ENCODE data around the gene GRK6.

The GRK6 gene

DNA sequence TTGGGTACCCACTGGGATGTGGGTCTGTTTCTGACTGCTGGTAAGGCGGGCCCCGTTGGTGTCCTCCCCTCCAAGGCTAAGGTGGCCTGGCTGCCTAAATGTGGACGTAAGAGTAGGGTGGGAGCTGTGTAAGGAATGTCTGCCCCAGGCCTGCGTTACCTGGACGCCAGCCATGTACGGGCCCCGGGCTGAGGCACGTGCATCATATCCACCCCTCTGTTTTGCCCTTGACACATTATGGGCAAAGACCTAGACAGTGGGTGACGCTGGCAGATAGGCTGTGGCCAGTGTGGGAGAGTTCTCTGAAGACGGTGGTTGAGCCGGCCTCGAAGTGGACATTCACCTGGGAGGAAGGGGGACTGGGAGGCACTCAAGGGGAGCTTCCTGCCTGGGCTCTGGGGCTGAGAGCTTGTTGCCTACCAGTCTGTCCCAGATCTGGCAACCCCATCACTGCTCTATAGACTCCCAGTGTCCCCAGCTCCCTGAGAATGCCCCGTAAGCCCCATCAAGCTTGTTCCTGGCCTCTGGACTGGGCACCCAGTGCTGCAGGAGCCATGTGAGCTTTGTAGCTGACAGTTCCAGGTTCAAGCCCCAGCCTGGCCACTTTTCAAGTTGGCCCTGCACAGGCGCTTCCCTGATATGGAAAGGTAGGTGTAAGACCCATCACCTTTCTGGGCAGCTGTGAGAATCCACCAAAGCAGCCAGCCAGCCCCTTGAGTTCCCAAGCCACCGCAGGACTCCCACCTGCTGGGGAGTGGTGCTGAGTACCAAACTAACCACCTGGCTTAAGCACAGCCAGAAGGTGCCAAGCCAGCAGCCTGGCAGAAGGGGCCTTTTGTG, 16.9 kb downstream of the GRK6 start:
- DNase-seq (ENCODE audit: low read depth), result no peak
- H3K4me3 ChIP-seq (ENCODE audit: low read length), result no peak overlapping the region
- TF ChIP-seq, protein P1, sequence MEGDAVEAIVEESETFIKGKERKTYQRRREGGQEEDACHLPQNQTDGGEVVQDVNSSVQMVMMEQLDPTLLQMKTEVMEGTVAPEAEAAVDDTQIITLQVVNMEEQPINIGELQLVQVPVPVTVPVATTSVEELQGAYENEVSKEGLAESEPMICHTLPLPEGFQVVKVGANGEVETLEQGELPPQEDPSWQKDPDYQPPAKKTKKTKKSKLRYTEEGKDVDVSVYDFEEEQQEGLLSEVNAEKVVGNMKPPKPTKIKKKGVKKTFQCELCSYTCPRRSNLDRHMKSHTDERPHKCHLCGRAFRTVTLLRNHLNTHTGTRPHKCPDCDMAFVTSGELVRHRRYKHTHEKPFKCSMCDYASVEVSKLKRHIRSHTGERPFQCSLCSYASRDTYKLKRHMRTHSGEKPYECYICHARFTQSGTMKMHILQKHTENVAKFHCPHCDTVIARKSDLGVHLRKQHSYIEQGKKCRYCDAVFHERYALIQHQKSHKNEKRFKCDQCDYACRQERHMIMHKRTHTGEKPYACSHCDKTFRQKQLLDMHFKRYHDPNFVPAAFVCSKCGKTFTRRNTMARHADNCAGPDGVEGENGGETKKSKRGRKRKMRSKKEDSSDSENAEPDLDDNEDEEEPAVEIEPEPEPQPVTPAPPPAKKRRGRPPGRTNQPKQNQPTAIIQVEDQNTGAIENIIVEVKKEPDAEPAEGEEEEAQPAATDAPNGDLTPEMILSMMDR (conservative IDR thresholded peaks at IDR 0.05; ENCODE audit: low read depth, low read length), result no peak

DNA sequence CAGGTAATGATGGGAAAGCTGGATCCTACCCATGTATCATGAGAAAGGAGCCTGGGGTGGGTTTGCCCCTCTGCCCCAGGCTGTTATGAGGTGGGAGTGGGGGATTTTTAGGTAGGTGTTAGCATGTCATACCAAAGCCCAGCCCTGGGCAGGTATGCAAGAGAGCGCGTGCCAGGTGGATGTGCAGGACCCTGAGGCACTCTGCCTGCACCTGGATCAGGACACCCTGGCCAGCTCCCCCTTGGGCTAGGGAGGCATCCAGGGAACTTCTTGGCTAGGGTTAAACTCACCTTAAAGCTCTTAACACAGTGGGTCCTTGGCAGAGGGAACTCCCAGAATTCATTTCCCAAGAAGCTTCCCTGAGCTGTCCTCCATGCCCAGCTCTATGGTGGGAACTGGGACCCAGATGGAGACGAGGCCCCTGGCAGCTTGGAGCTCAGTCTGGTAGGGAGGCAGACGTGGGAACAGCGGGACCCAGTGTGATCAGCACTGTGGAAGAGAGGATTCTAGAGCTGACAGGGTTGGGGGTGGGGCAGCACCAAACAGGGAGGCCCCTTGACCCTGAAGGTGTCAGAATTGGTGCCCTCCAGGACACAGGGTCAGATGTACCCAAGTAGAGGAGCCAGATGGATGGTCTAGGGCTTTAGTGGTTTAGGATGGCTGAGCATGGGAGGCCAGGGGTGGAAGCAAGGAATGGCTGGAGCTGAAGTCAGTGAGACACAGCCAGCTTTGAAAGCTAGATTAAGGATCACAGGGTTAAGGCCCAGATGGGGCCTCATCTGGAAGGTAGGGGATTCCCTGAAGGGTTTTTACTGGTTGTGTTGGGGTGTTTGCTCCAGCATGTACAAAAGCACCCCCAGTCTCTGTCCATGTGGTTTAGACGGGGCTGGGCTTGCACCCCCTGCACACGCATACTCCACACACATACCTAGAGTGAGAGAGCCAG, 17.9 kb downstream of the GRK6 start:
- no peak overlapping the region for H3K4me3 ChIP-seq (ENCODE audit: low read length)
- DNase-seq (ENCODE audit: low read depth), result no peak
- TF ChIP-seq, protein P1 (conservative IDR thresholded peaks at IDR 0.05; ENCODE audit: low read depth, low read length), result no peak

DNA sequence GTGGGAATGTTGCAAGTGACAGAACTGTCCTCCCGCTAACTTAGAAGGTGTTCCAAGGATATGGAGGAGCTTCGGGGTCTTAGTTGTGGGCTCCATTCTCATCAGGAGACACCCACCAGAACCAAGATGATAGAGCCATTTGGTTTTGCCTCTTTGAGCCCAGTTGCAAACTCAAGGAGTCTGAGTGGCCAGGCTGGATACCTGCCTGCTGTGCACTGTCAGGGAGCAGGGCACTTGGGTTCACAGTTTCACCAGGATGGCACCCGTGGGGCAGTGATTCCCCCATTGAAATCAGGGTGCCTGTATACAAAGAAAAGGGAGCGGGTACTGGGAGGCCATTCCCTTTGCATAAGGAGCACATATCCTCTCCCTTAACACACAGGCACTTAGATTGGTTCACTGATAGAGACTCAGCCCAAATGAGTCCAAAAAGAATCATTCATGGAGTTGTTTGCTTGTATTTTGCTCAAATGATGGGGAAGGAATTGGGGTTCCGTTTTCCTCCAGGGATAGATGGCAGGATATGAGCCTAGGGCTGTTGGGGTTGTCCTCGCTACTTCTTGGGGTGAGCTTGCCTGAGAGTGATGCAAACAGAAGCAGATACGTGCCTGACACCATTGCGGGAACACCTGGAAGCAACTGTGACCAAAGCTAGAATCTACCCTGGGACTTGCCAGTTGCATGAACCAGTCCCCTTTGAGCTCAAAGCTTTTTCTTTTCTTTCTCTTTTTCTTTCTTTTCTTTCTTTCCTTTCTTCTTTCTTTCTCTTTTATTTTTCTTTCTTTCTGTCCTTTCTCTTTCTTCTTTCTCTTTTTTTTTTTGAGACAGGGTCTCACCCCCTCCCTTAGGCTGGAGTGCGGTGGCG, 18.8 kb downstream of the GRK6 start:
- TF ChIP-seq, protein P1 (conservative IDR thresholded peaks at IDR 0.05; ENCODE audit: low read depth, low read length), result no peak
- no peak overlapping the region for H3K4me3 ChIP-seq (ENCODE audit: low read length)
- no peak for DNase-seq (ENCODE audit: low read depth)

- no peak for DNase-seq (ENCODE audit: low read depth)
- peak overlapping the region; percentile 67 for H3K4me3 ChIP-seq (ENCODE audit: low read length)
- TF ChIP-seq, protein P1 (conservative IDR thresholded peaks at IDR 0.05; ENCODE audit: low read depth, low read length), result no peak
These were observed 19.4 kb downstream of the GRK6 start for GRCh38 chr5:177445917-177446199.

- TF ChIP-seq, protein P1 (conservative IDR thresholded peaks at IDR 0.05; ENCODE audit: low read depth, low read length), result no peak
- no peak for DNase-seq (ENCODE audit: low read depth)
- H3K4me3 ChIP-seq (ENCODE audit: low read length), result peak within 1 kb of the TSS; percentile 67
These were observed 20.0 kb downstream of the GRK6 start, which contains the start of gene PRR7 for GRCh38 chr5:177446200-177447065. Gene PRR7 (plus strand): TSS chr5:177446814. CDS start chr5:177455068, 8,254 bp downstream.

All from retinal pigment epithelial cell (primary cell).